H1 (cell line): ENCODE measurements around the gene SMARCA4. TPM values are rescaled to one million over a fixed set of nuclear protein-coding genes. Genes with fewer than 3 reads are reported as not detected.

Experiments used
- CHD7 ChIP-seq: fragments of 300-600 bp; sonication (generic); IDR thresholded peaks from 2 replicates; pipeline ENCODE4 v1.7.1; 2012; ENCODE audit warnings: low read length, moderate library complexity, mild to moderate bottlenecking, inconsistent platforms; ENCODE audit not compliant: insufficient replicate concordance
- EZH2 ChIP-seq: fragments of 200-600 bp; sonication (generic); IDR thresholded peaks from 2 replicates; pipeline ENCODE4 v1.7.1; 2012; ENCODE audit warnings: low read depth, mild to moderate bottlenecking, moderate library complexity, low read length, inconsistent platforms; ENCODE audit not compliant: severe bottlenecking
- FOSL1 ChIP-seq: IDR thresholded peaks from 2 replicates; pipeline ENCODE4 v1.6.1; 2011; ENCODE audit warnings: mild to moderate bottlenecking, low read depth, low read length, moderate library complexity; ENCODE audit not compliant: insufficient read depth
- GABPA ChIP-seq: IDR thresholded peaks from 2 replicates; pipeline ENCODE4 v1.6.1; 2011; ENCODE audit warnings: mild to moderate bottlenecking, low read length, moderate library complexity, borderline replicate concordance; ENCODE audit not compliant: insufficient read depth
- KDM4A ChIP-seq: IDR thresholded peaks from one replicate; pipeline ENCODE4 v1.7.1; 2012; ENCODE audit warnings: low read depth, mild to moderate bottlenecking, moderate library complexity, low read length, inconsistent platforms; ENCODE audit not compliant: severe bottlenecking
- POLR2AphosphoS5 ChIP-seq: IDR thresholded peaks from 2 replicates; pipeline ENCODE4 v1.6.1; 2011; ENCODE audit warnings: low read depth, low read length
- POU5F1 ChIP-seq: IDR thresholded peaks from 2 replicates; pipeline ENCODE4 v1.6.1; 2011; ENCODE audit warnings: low read depth, mild to moderate bottlenecking, low read length, moderate library complexity
- RNF2 ChIP-seq: fragments of 200-900, 300-1000 bp; sonication (generic); IDR thresholded peaks from 2 replicates; pipeline ENCODE4 v1.7.1; 2016; ENCODE audit warnings: borderline replicate concordance, low read depth, mild to moderate bottlenecking, antibody characterized with exemption, low read length; ENCODE audit not compliant: poor library complexity, severe bottlenecking; ENCODE audit errors: missing control alignments
- TAF7 ChIP-seq: optimal IDR thresholded peaks from 2 replicates; pipeline ENCODE3; 2011; ENCODE audit warnings: low read depth, mild to moderate bottlenecking, inconsistent platforms, low read length, moderate library complexity, borderline replicate concordance
- TEAD4 ChIP-seq: IDR thresholded peaks from 2 replicates; pipeline ENCODE4 v1.6.1; 2012; ENCODE audit warnings: low read depth, low read length, inconsistent platforms, mixed read lengths
- ZNF274 ChIP-seq: IDR thresholded peaks from 2 replicates; pipeline ENCODE4 v1.7.0; 2012; ENCODE audit warnings: low read length, borderline replicate concordance; ENCODE audit errors: extremely low read depth
- polyA plus RNA-seq, 7 experiments: library from polyadenylated mRNA; depleted of rRNA in 3 of 7; stranded (reverse) in 5 of 7; unstranded in 2 of 7; fragments of >200 nt in 5 of 7; fragments of 200-250 nt in 2 of 7; gene quantifications; 1 replicate in 5 of 7; 2 replicates in 1 of 7; 4 replicates in 1 of 7; pipeline versions ENCODE4 v1.2.1 to v1.2.3, GENCODE V29; 2011 to 2013; ENCODE audit warnings: missing spikeins in 2 of 7, mixed read lengths in 2 of 7
- total RNA-seq: library from RNA; stranded (reverse); fragmentation: NEBNext Ultra II Directional; extraction: Animal tissue kit (Norgen Biotek cat#: 25700); gene quantifications from 2 replicates; pipeline ENCODE4 v1.2.1, GENCODE V29; 2021

The SMARCA4 gene
- total and polyA plus RNA-seq, 2 of the 8 experiments (the other 6 are each of a cell fraction or from before 2014, with no cell fraction given) = 86.4 to 263 TPM

GRCh38 chr19:11012507-11012906, 51.7 kb downstream of the SMARCA4 start (continued):
- no peak for TF ChIP-seq CHD7
- TF ChIP-seq POLR2AphosphoS5 = no peak
- TF ChIP-seq KDM4A = no peak
- TF ChIP-seq RNF2 = no peak
- no peak for TF ChIP-seq POU5F1
- TF ChIP-seq ZNF274 = no peak
- no peak for TF ChIP-seq FOSL1
- TF ChIP-seq EZH2 = no peak
- TF ChIP-seq TEAD4 = no peak
- TF ChIP-seq TAF7 = no peak
- no peak for TF ChIP-seq GABPA
